ENCODE measurements around the gene BTBD2. TPM values are rescaled to one million over a fixed set of nuclear protein-coding genes. Genes with fewer than 3 reads are reported as not detected.

BTBD2 gene
- total and polyA plus RNA-seq, 2 experiments from 2014 or later: 23.8 to 130 TPM

DNA sequence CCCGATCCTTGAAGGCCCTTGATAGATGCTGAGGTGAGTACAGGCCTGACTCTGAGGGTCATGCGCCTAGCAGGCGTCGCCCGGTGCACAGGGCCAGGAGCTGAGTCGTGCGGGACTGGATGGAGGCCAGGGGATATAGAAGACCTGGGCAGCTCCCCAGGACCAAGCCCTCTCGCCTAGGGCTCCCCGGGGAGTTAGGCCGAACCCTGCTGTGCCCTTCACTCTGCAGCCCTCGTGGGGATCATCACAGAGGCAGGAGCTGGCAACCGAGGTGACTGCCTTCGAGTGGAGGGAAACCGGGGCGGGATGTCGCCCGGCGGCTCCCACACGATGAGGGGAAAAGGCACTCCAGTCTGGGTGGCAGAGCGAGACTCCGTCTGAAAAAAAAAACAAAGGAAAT is 62.9 kb downstream of the BTBD2 start:
- H3K4me3 ChIP-seq: no peak overlapping the region
- peaks cover 7% of the 10 kb centered on the region for H3K27me3 Mint-ChIP-seq (ENCODE audit: insufficient read depth, low read depth, poor library complexity)
- no peak overlapping the region for H3K27ac ChIP-seq (ENCODE audit: low read depth)
- peaks cover 48% of the 10 kb centered on the region for H4K20me1 ChIP-seq (replicated peaks; ENCODE audit: insufficient read depth)
- no peak overlapping the region for H3K4me2 ChIP-seq
- peaks cover 100% of the 10 kb centered on the region for H3K79me2 ChIP-seq (replicated peaks; ENCODE audit: insufficient read depth)
- H3K9me2 ChIP-seq (ENCODE audit: insufficient read depth): no peaks in the 10 kb centered on the region
- no peak overlapping the region for H3K4me3 Mint-ChIP-seq
- TF ChIP-seq, protein P1, sequence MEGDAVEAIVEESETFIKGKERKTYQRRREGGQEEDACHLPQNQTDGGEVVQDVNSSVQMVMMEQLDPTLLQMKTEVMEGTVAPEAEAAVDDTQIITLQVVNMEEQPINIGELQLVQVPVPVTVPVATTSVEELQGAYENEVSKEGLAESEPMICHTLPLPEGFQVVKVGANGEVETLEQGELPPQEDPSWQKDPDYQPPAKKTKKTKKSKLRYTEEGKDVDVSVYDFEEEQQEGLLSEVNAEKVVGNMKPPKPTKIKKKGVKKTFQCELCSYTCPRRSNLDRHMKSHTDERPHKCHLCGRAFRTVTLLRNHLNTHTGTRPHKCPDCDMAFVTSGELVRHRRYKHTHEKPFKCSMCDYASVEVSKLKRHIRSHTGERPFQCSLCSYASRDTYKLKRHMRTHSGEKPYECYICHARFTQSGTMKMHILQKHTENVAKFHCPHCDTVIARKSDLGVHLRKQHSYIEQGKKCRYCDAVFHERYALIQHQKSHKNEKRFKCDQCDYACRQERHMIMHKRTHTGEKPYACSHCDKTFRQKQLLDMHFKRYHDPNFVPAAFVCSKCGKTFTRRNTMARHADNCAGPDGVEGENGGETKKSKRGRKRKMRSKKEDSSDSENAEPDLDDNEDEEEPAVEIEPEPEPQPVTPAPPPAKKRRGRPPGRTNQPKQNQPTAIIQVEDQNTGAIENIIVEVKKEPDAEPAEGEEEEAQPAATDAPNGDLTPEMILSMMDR (conservative IDR thresholded peaks at IDR 0.05; ENCODE audit: low read depth in 2 of 2): no peak
- TF ChIP-seq STAT1 (IDR thresholded peaks at IDR 0.05; ENCODE audit: unreplicated experiment) (no peak), ZNF331 (CRISPR knock-in tag; IDR thresholded peaks at IDR 0.05; ENCODE audit: low read depth) (no peak), NANOG (IDR thresholded peaks at IDR 0.05; ENCODE audit: borderline replicate concordance) (no peak), CREB1 (CRISPR knock-in tag; IDR thresholded peaks at IDR 0.05; ENCODE audit: low read depth) (no peak), EZH2 (IDR thresholded peaks at IDR 0.05; ENCODE audit: low read depth, unreplicated experiment) (no peak), ZNF114 (CRISPR knock-in tag; IDR thresholded peaks at IDR 0.05) (no peak), EZH2phosphoT487 (IDR thresholded peaks at IDR 0.05; ENCODE audit: unreplicated experiment) (no peak), JUNB (IDR thresholded peaks at IDR 0.05; ENCODE audit: unreplicated experiment) (no peak), POLR2AphosphoS5 (IDR thresholded peaks at IDR 0.05; ENCODE audit: low read depth) (no peak)
- TF ChIP-seq, protein P2, sequence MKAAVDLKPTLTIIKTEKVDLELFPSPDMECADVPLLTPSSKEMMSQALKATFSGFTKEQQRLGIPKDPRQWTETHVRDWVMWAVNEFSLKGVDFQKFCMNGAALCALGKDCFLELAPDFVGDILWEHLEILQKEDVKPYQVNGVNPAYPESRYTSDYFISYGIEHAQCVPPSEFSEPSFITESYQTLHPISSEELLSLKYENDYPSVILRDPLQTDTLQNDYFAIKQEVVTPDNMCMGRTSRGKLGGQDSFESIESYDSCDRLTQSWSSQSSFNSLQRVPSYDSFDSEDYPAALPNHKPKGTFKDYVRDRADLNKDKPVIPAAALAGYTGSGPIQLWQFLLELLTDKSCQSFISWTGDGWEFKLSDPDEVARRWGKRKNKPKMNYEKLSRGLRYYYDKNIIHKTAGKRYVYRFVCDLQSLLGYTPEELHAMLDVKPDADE (IDR thresholded peaks at IDR 0.05): no peak
- TF ChIP-seq, protein P3, sequence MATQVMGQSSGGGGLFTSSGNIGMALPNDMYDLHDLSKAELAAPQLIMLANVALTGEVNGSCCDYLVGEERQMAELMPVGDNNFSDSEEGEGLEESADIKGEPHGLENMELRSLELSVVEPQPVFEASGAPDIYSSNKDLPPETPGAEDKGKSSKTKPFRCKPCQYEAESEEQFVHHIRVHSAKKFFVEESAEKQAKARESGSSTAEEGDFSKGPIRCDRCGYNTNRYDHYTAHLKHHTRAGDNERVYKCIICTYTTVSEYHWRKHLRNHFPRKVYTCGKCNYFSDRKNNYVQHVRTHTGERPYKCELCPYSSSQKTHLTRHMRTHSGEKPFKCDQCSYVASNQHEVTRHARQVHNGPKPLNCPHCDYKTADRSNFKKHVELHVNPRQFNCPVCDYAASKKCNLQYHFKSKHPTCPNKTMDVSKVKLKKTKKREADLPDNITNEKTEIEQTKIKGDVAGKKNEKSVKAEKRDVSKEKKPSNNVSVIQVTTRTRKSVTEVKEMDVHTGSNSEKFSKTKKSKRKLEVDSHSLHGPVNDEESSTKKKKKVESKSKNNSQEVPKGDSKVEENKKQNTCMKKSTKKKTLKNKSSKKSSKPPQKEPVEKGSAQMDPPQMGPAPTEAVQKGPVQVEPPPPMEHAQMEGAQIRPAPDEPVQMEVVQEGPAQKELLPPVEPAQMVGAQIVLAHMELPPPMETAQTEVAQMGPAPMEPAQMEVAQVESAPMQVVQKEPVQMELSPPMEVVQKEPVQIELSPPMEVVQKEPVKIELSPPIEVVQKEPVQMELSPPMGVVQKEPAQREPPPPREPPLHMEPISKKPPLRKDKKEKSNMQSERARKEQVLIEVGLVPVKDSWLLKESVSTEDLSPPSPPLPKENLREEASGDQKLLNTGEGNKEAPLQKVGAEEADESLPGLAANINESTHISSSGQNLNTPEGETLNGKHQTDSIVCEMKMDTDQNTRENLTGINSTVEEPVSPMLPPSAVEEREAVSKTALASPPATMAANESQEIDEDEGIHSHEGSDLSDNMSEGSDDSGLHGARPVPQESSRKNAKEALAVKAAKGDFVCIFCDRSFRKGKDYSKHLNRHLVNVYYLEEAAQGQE (IDR thresholded peaks at IDR 0.05; ENCODE audit: unreplicated experiment): no peak
- TF ChIP-seq, protein P4, sequence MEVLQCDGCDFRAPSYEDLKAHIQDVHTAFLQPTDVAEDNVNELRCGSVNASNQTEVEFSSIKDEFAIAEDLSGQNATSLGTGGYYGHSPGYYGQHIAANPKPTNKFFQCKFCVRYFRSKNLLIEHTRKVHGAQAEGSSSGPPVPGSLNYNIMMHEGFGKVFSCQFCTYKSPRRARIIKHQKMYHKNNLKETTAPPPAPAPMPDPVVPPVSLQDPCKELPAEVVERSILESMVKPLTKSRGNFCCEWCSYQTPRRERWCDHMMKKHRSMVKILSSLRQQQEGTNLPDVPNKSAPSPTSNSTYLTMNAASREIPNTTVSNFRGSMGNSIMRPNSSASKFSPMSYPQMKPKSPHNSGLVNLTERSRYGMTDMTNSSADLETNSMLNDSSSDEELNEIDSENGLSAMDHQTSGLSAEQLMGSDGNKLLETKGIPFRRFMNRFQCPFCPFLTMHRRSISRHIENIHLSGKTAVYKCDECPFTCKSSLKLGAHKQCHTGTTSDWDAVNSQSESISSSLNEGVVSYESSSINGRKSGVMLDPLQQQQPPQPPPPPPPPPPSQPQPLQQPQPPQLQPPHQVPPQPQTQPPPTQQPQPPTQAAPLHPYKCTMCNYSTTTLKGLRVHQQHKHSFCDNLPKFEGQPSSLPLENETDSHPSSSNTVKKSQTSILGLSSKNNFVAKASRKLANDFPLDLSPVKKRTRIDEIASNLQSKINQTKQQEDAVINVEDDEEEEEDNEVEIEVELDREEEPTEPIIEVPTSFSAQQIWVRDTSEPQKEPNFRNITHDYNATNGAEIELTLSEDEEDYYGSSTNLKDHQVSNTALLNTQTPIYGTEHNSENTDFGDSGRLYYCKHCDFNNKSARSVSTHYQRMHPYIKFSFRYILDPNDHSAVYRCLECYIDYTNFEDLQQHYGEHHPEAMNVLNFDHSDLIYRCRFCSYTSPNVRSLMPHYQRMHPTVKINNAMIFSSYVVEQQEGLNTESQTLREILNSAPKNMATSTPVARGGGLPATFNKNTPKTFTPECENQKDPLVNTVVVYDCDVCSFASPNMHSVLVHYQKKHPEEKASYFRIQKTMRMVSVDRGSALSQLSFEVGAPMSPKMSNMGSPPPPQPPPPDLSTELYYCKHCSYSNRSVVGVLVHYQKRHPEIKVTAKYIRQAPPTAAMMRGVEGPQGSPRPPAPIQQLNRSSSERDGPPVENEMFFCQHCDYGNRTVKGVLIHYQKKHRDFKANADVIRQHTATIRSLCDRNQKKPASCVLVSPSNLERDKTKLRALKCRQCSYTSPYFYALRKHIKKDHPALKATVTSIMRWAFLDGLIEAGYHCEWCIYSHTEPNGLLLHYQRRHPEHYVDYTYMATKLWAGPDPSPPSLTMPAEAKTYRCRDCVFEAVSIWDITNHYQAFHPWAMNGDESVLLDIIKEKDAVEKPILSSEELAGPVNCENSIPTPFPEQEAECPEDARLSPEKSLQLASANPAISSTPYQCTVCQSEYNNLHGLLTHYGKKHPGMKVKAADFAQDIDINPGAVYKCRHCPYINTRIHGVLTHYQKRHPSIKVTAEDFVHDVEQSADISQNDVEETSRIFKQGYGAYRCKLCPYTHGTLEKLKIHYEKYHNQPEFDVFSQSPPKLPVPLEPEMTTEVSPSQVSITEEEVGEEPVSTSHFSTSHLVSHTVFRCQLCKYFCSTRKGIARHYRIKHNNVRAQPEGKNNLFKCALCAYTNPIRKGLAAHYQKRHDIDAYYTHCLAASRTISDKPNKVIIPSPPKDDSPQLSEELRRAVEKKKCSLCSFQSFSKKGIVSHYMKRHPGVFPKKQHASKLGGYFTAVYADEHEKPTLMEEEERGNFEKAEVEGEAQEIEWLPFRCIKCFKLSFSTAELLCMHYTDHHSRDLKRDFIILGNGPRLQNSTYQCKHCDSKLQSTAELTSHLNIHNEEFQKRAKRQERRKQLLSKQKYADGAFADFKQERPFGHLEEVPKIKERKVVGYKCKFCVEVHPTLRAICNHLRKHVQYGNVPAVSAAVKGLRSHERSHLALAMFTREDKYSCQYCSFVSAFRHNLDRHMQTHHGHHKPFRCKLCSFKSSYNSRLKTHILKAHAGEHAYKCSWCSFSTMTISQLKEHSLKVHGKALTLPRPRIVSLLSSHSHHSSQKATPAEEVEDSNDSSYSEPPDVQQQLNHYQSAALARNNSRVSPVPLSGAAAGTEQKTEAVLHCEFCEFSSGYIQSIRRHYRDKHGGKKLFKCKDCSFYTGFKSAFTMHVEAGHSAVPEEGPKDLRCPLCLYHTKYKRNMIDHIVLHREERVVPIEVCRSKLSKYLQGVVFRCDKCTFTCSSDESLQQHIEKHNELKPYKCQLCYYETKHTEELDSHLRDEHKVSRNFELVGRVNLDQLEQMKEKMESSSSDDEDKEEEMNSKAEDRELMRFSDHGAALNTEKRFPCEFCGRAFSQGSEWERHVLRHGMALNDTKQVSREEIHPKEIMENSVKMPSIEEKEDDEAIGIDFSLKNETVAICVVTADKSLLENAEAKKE (CRISPR knock-in tag; IDR thresholded peaks at IDR 0.05): no peak
- no peaks in the 10 kb centered on the region; the same call in 1 of the 2 replicates for H3K4me1 ChIP-seq (ENCODE audit: insufficient read depth)
- no peak overlapping the region for H3K27ac Mint-ChIP-seq
- H3K36me3 ChIP-seq (ENCODE audit: insufficient read depth): peaks cover 4% of the 10 kb centered on the region; the same call in 1 of the 2 replicates
- DNase-seq (ENCODE audit: low spot score): no peak
- H3K4me1 Mint-ChIP-seq: peaks cover 11% of the 10 kb centered on the region
- H3K36me3 Mint-ChIP-seq (ENCODE audit: low read depth): peaks cover 13% of the 10 kb centered on the region; the same call in 1 of the 3 replicates
- no peaks in the 10 kb centered on the region; the same call in 1 of the 2 replicates for H3F3A ChIP-seq (replicated peaks; ENCODE audit: low read depth)
- H2AFZ ChIP-seq: no peak overlapping the region
- no peaks in the 10 kb centered on the region for H3K9me3 Mint-ChIP-seq
- H3K27me3 ChIP-seq (ENCODE audit: insufficient read depth): no peaks in the 10 kb centered on the region
- no peak for ATAC-seq
